ENCODE measurements around the gene PTPRN2. TPM values are rescaled to one million over a fixed set of nuclear protein-coding genes. Genes with fewer than 3 reads are reported as not detected.

PTPRN2 gene
- polyA plus RNA-seq, 1 experiment: 0.31 TPM

GRCh38 chr7:157928171-157928794 is 659.3 kb downstream of the PTPRN2 start:
- POLR2A ChIA-PET: no interaction called here
- H3K4me3 ChIP-seq (ENCODE audit: low read depth, low read length): no peak overlapping the region
- no peaks in the 10 kb centered on the region for H3K36me3 ChIP-seq (ENCODE audit: control insufficient read depth, insufficient read depth, low read length)
- no peaks in the 10 kb centered on the region for H3K27me3 ChIP-seq (ENCODE audit: control insufficient read depth, insufficient read depth, low read length)
- no peak for TF ChIP-seq CTCF (IDR thresholded peaks at IDR 0.05; ENCODE audit: insufficient read depth, low read depth, low read length)
- CTCF ChIA-PET: no interaction called here
- no peak for DNase-seq (ENCODE audit: low read depth)

- CTCF ChIA-PET: no interaction called here
- no peaks in the 10 kb centered on the region for H3K36me3 ChIP-seq (ENCODE audit: control insufficient read depth, insufficient read depth, low read length)
- DNase-seq (ENCODE audit: low read depth): no peak
- TF ChIP-seq CTCF (IDR thresholded peaks at IDR 0.05; ENCODE audit: insufficient read depth, low read depth, low read length): no peak
- no peak overlapping the region for H3K4me3 ChIP-seq (ENCODE audit: low read depth, low read length)
- POLR2A ChIA-PET: no interaction called here
- H3K27me3 ChIP-seq (ENCODE audit: control insufficient read depth, insufficient read depth, low read length): no peaks in the 10 kb centered on the region
These were observed 660.2 kb downstream of the PTPRN2 start for GRCh38 chr7:157927313-157927925.

GRCh38 chr7:157926521-157927150 is 661.0 kb downstream of the PTPRN2 start:
- Histone ChIP-seq H3K36me3 (ENCODE audit: control insufficient read depth, insufficient read depth, low read length) (no peaks in the 10 kb centered on the region), H3K4me3 (ENCODE audit: low read depth, low read length) (no peak overlapping the region), H3K27me3 (ENCODE audit: control insufficient read depth, insufficient read depth, low read length) (no peaks in the 10 kb centered on the region)
- TF ChIP-seq CTCF (IDR thresholded peaks at IDR 0.05; ENCODE audit: insufficient read depth, low read depth, low read length): no peak
- ChIA-PET POLR2A (no interaction called here), CTCF (no interaction called here)
- DNase-seq (ENCODE audit: low read depth): no peak

- no peak for DNase-seq (ENCODE audit: low read depth)
- Histone ChIP-seq H3K4me3 (ENCODE audit: low read depth, low read length) (no peak overlapping the region), H3K36me3 (ENCODE audit: control insufficient read depth, insufficient read depth, low read length) (no peaks in the 10 kb centered on the region), H3K27me3 (ENCODE audit: control insufficient read depth, insufficient read depth, low read length) (no peaks in the 10 kb centered on the region)
- POLR2A ChIA-PET: no interaction called here
- no peak for TF ChIP-seq CTCF (IDR thresholded peaks at IDR 0.05; ENCODE audit: insufficient read depth, low read depth, low read length)
- CTCF ChIA-PET: no interaction called here
These were observed 661.5 kb downstream of the PTPRN2 start for GRCh38 chr7:157926107-157926506.

- TF ChIP-seq CTCF (IDR thresholded peaks at IDR 0.05; ENCODE audit: insufficient read depth, low read depth, low read length): no peak
- CTCF ChIA-PET: no interaction called here
- H3K4me3 ChIP-seq (ENCODE audit: low read depth, low read length): no peak overlapping the region
- no peaks in the 10 kb centered on the region for H3K36me3 ChIP-seq (ENCODE audit: control insufficient read depth, insufficient read depth, low read length)
- no peaks in the 10 kb centered on the region for H3K27me3 ChIP-seq (ENCODE audit: control insufficient read depth, insufficient read depth, low read length)
- POLR2A ChIA-PET: no interaction called here
- no peak for DNase-seq (ENCODE audit: low read depth)
These were observed 662.2 kb downstream of the PTPRN2 start for GRCh38 chr7:157925383-157925875.

Measured in BJ (cell line).